SK-N-MC (cell line): ENCODE data around the gene NPPB.

Experiments used
- DNase-seq: peaks from one replicate; pipeline ENCODE4 v3.0.0-alpha.2; 2011; ENCODE audit warnings: low read depth, low spot score
- H3K27ac ChIP-seq: fragments of 200-600 bp; sonication (generic); 2 replicates; pipeline ENCODE4 v1.5.1; 2016; ENCODE audit warnings: mixed run types
- H3K36me3 ChIP-seq: fragments of 200-600 bp; sonication (generic); 2 replicates; pipeline ENCODE4 v1.6.1; 2017; ENCODE audit warnings: antibody characterized with exemption, low read length, mixed read lengths; ENCODE audit not compliant: insufficient read depth
- H3K4me3 ChIP-seq: fragments of 200-600 bp; sonication (generic); 2 replicates; pipeline ENCODE4 v1.5.1; 2016
- H3K9ac ChIP-seq: fragments of 200-600 bp; sonication (generic); 2 replicates; pipeline ENCODE4 v1.8.0; 2017; ENCODE audit warnings: mixed run types, mixed read lengths; ENCODE audit not compliant: insufficient read length
- H3K9me3 ChIP-seq: fragments of 200-600 bp; sonication (generic); 2 replicates; pipeline ENCODE4 v1.6.1; 2017; ENCODE audit warnings: low read depth, mild to moderate bottlenecking, antibody characterized with exemption, low read length, moderate library complexity, mixed read lengths
- EZH2 ChIP-seq: fragments of 200-600 bp; sonication (generic); IDR thresholded peaks from one replicate; pipeline ENCODE4 v1.6.1; 2017; ENCODE audit warnings: antibody characterized with exemption
- FOXP2 ChIP-seq: optimal IDR thresholded peaks from 2 replicates; pipeline ENCODE3; 2011; ENCODE audit warnings: mild to moderate bottlenecking, moderate library complexity; ENCODE audit not compliant: insufficient read depth; ENCODE audit errors: extremely low read length, control extremely low read depth
- POLR2AphosphoS5 ChIP-seq: IDR thresholded peaks from 2 replicates; pipeline ENCODE4 v1.6.1; 2012; ENCODE audit warnings: mild to moderate bottlenecking, low read depth, low read length, borderline replicate concordance

Gene NPPB

DNA sequence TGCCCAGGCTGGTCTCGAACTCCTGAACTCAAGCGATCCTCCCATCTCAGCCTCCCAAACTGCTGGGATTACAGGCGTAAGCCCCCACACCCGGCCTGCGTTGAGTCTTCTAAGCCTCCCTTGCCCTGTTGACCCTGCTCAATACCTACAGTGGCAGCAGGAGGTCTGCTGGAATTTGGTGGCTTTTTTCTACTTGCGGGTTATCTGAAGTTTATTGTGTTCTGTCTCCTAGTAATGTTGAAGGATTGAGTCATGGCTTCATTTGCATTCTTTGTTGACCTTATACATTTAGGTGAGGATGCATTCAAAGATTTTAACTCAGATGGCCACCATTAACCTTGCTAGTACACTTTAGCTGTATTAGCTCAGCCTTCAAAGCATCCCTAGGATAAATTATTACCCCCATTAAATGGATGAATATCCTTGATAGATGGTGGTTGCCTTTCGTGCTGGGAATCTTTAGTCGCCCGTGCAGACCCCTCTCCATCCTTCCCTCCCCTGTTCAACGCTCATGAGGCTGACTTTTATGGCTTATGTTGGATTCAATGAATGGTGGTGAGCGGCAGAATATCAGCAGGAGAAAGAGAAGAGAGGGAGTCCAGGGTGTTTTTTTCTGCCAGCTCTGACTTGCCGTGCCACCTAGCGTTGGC, 9.7 kb upstream of the NPPB start:
- DNase-seq: no peak
- no peaks in the 10 kb centered on the region for H3K36me3 ChIP-seq
- TF ChIP-seq EZH2: no peak
- TF ChIP-seq POLR2AphosphoS5: no peak
- TF ChIP-seq FOXP2: no peak
- H3K9ac ChIP-seq: no peak overlapping the region
- no peak overlapping the region for H3K27ac ChIP-seq
- H3K4me3 ChIP-seq: no peak overlapping the region
- no peaks in the 10 kb centered on the region for H3K9me3 ChIP-seq

DNA sequence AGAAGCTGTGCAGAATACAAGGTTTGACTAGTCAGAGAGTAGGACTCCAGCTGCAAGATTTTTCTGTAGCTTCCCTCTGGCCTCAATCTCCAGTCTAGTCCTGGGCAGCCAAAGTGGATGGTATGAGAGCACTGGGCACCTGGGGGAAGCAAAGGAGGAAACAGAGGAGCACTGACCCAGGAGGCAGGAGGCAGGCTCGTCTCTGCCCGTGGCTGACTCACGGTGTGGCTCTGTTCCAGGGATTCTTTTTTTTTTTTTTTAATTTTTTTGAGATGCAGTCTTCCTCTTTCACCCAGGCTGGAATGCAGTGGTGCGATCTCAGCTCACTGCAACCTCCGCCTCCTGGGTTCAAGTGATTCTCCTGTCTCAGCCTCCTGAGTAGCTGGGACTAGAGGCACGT, 4.1 kb upstream of the NPPB start:
- Histone ChIP-seq H3K9me3 (no peaks in the 10 kb centered on the region), H3K4me3 (no peak overlapping the region), H3K27ac (no peak overlapping the region), H3K36me3 (no peaks in the 10 kb centered on the region), H3K9ac (no peak overlapping the region)
- DNase-seq: no peak
- no peak for TF ChIP-seq EZH2
- no peak for TF ChIP-seq POLR2AphosphoS5
- TF ChIP-seq FOXP2: no peak

DNA sequence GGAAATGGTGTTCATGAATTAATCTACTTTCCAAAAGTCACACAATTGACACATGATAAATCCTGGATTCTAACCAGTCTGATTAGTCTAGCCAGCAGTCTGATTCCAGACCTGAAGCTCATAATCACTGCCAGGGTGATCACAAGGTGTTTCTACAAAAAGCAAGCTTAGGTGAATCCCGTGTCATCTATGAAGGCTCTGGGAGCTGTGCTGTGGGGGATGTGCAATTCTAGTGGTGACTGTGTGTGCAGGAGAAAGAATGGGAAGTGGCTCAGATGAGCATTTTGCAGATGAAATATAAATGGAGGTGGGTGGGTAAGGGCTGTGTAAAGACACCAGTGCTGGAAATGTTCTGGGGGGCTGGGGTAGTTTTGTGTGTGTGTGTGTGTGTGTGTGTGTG, 1.8 kb upstream of the NPPB start:
- H3K36me3 ChIP-seq: no peaks in the 10 kb centered on the region
- no peak overlapping the region for H3K9ac ChIP-seq
- no peak for DNase-seq
- TF ChIP-seq FOXP2 (no peak), EZH2 (no peak), POLR2AphosphoS5 (no peak)
- no peak overlapping the region for H3K4me3 ChIP-seq
- H3K9me3 ChIP-seq: no peaks in the 10 kb centered on the region
- H3K27ac ChIP-seq: no peak overlapping the region

DNA sequence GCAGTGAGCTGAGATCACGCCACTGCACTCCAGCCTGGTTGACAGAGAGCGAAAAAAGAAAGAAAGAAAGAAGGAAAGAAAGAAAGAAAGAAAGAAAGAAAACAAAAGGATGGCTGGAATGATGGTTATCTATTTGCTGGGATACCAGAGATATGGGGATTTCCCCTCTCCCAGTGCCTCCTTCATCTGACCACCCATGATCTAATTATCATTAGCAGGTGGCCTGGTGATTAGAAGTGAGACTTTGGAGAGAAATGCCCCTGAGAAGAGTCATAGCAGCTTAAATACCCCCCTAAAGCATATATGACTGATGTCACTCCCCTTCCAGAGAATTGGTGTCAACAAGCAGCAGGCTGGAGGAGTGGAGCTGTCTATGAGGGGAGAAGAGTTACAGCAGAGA, 1.3 kb upstream of the NPPB start:
- no peak overlapping the region for H3K9ac ChIP-seq
- TF ChIP-seq POLR2AphosphoS5 (no peak), EZH2 (no peak), FOXP2 (no peak)
- no peaks in the 10 kb centered on the region for H3K9me3 ChIP-seq
- no peak overlapping the region for H3K27ac ChIP-seq
- no peaks in the 10 kb centered on the region for H3K36me3 ChIP-seq
- H3K4me3 ChIP-seq: no peak overlapping the region
- no peak for DNase-seq

DNA sequence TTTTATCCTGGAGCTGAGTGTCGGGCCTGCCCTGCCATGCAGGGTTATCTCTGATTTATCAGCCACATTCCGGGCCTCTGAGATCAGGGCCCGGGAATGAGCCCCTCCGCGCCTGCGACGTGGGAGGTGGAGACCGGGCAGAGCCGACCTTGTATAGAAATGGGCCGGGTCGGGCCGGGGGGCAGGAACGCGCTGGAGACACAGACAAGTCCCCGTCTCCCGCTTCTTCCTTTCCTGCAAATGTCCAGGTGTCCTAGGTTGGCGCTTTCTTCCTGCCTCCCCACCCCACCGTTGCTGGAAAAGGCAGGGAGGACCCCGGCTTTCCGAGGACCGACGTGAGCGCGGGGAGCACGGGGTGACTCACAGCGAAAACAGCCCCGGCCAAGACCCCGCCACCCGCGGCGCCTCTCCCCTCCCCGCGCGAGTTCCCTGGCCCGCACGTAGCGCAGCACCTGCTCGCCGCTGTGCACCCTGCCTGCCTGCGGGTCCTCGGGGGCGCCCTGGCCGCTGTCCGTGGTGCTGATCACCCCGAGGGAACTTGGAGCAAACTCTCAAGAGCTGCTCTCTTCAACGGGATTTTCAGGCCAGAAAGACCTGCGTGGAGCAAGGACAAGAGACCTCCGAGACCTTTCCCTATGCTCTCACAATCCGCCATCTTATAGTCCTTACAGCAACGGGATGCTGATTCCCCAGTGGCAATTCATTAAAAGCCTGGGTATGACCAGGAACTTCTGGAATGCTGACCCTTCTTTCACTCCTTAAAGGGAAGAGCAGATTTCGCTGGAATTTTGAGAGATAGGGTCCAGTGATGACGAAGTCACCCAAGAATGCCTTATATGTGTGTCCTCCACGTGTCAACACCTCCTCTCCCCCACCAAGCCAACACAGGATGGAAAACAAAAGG, 475 bp upstream of the NPPB start:
- no peak for TF ChIP-seq FOXP2
- no peak for TF ChIP-seq EZH2
- TF ChIP-seq POLR2AphosphoS5: no peak
- no peak overlapping the region for H3K4me3 ChIP-seq
- no peaks in the 10 kb centered on the region for H3K9me3 ChIP-seq
- DNase-seq: no peak
- H3K27ac ChIP-seq: no peak overlapping the region
- H3K36me3 ChIP-seq: no peaks in the 10 kb centered on the region
- no peak overlapping the region for H3K9ac ChIP-seq

DNA sequence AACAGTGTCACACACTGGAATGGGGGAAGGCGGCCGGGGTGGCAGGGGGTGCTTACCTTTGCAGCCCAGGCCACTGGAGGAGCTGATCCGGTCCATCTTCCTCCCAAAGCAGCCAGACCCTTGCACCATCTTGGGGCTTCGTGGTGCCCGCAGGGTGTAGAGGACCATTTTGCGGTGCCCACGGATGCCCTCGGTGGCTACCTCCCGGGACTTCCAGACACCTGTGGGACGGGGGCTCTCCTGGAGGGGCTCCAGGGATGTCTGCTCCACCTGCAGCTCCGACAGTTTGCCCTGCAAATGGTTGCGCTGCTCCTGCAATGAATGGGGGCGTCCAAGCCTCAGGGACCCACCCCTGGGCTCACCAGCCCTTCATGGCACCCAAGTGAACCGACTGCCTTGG, 587 bp downstream of the NPPB start:
- TF ChIP-seq POLR2AphosphoS5 (no peak), EZH2 (no peak), FOXP2 (no peak)
- Histone ChIP-seq H3K9me3 (no peaks in the 10 kb centered on the region), H3K4me3 (no peak overlapping the region), H3K9ac (no peak overlapping the region), H3K27ac (no peak overlapping the region), H3K36me3 (no peaks in the 10 kb centered on the region)
- no peak for DNase-seq

DNA sequence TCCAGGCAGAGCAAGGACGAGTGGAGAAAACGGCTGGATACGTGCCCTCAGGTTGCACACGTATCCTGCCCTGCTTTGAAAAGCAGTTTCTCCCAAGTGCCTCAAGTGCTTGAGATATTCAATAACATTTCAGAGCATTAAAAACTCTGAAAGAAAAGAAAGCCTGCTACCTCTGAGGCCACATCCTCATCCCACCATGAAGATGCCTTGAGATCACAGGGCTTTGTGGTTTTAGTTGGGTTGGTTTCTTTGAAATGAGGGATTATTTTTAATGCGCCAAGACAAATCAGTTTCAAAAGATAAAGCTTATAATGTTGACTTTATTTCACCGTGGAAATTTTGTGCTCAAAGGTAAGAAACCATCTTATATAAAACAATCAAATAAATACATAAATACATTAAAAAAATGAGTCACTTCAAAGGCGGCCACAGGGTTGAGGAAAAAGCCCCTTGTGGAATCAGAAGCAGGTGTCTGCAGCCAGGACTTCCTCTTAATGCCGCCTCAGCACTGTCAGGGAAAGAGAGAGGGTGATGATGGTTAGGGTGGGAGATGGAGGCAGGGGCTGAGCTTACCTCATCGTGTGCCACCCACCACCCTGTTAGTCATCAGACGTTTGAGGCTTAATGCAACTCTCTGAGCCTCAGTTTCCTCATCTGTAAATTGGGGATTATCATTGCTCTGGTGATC, 1.4 kb downstream of the NPPB start:
- Histone ChIP-seq H3K9me3 (no peaks in the 10 kb centered on the region), H3K36me3 (no peaks in the 10 kb centered on the region), H3K9ac (no peak overlapping the region), H3K4me3 (no peak overlapping the region), H3K27ac (no peak overlapping the region)
- DNase-seq: no peak
- TF ChIP-seq EZH2 (no peak), FOXP2 (no peak), POLR2AphosphoS5 (no peak)

DNA sequence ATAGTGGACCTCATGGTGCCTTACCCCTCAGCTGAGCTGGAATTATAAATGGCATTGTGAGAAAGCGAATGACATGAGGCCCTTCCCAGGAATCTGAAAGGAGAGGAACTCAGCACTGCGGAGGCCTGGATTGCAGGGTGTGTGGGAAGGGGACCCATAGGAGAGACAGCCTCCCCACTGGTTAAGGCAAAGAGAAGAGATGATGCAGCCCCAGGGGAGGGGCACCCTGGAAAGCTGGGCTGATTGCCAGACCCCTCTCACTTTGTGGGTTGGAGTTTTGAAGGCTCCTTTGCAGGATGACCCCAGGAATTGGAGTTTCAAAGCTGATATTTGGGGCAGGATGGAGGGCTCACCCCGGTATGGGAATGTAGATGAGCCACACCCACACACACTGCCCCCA, 2.0 kb downstream of the NPPB start:
- Histone ChIP-seq H3K4me3 (no peak overlapping the region), H3K27ac (no peak overlapping the region), H3K36me3 (no peaks in the 10 kb centered on the region), H3K9me3 (no peaks in the 10 kb centered on the region), H3K9ac (no peak overlapping the region)
- TF ChIP-seq POLR2AphosphoS5 (no peak), EZH2 (no peak), FOXP2 (no peak)
- DNase-seq: no peak
